ENCODE data around the gene VMP1. TPM values are rescaled to one million over a fixed set of nuclear protein-coding genes. Genes with fewer than 3 reads are reported as not detected.
A peak's percentile ranks its signal among the peaks of the same experiment; 100 is the strongest.

The VMP1 gene
- total and polyA plus RNA-seq, 2 of the 13 experiments (the other 11 are each of a cell fraction or from before 2014, with no cell fraction given), result 186 to 271 TPM

DNA sequence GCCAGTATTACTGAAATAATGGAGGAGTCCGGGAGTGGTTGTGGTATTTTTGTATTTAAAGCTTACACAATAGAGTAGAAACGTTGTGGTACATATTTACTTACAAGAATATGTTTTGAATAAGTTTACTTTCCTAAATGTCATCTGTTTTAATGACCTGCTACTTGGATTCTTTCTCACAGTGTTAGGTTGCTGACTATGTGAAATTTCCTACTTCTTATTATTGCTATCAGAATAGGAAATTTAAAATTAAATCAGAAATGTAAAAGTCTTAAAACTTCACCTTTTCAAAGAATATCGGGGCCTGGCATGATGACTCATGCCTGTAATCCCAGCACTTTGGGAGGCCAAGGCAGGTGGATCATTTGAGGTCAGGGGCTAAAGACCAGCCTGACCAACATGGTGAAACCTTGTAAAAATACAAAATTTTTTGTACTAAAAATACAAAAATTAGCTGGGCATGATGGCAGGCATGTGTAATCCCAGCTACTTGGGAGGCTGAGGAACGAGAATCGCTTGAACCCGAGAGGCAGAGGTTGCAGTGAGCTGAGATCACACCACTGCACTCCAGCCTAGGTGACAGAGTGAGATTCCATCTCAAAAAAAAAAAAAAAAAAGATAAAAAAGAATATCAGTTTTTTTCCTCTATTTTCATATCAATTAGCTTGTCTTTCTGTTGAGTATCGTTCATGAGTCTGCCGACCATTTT is 77.8 kb downstream of the VMP1 start (continued):
- TF ChIP-seq ZNF512 (CRISPR knock-in tag; IDR thresholded peaks at IDR 0.05) (no peak), ZNF142 (CRISPR knock-in tag; IDR thresholded peaks at IDR 0.05) (no peak), ZFYVE20 (CRISPR knock-in tag; IDR thresholded peaks at IDR 0.05; ENCODE audit: borderline replicate concordance, low read depth) (no peak), ZFX (CRISPR knock-in tag; IDR thresholded peaks at IDR 0.05; ENCODE audit: low read depth) (peak; percentile 58; the same call in 1 of the 2 replicates), NR3C1 (CRISPR knock-in tag; IDR thresholded peaks at IDR 0.05) (no peak), ZNF34 (CRISPR knock-in tag; IDR thresholded peaks at IDR 0.05; ENCODE audit: borderline replicate concordance) (no peak), MTA1 (CRISPR knock-in tag; IDR thresholded peaks at IDR 0.05; ENCODE audit: borderline replicate concordance) (no peak), ZNF460 (CRISPR knock-in tag; IDR thresholded peaks at IDR 0.05; ENCODE audit: borderline replicate concordance) (no peak), MED8 (CRISPR knock-in tag; IDR thresholded peaks at IDR 0.05; ENCODE audit: insufficient replicate concordance) (no peak), ZBTB42 (CRISPR knock-in tag; IDR thresholded peaks at IDR 0.05) (0 out of 2 replicates have a peak, but pooled peaks have one; percentile 18), ZNF589 (CRISPR knock-in tag; conservative IDR thresholded peaks at IDR 0.05) (no peak), ZSCAN30 (CRISPR knock-in tag; IDR thresholded peaks at IDR 0.05) (no peak), CENPX (CRISPR knock-in tag; IDR thresholded peaks at IDR 0.05) (no peak), MED13 (CRISPR knock-in tag; IDR thresholded peaks at IDR 0.05) (no peak), ZNF138 (CRISPR knock-in tag; IDR thresholded peaks at IDR 0.05; ENCODE audit: low read depth) (no peak), ATF2 (CRISPR knock-in tag; IDR thresholded peaks at IDR 0.05) (0 out of 2 replicates have a peak, but pooled peaks have one; percentile 37), ZNF232 (CRISPR knock-in tag; IDR thresholded peaks at IDR 0.05; ENCODE audit: borderline replicate concordance) (no peak), RBAK (CRISPR knock-in tag; IDR thresholded peaks at IDR 0.05) (no peak), ZNF530 (CRISPR knock-in tag; IDR thresholded peaks at IDR 0.05; ENCODE audit: low read depth) (no peak), BHLHE40 (IDR thresholded peaks at IDR 0.05; ENCODE audit: low read length) (no peak), ZNF674 (CRISPR knock-in tag; IDR thresholded peaks at IDR 0.05; ENCODE audit: low read depth) (no peak), ZNF878 (CRISPR knock-in tag; IDR thresholded peaks at IDR 0.05) (0 out of 2 replicates have a peak, but pooled peaks have one; percentile 31)
